Uterus (tissue), 2 donors: ENCODE measurements around the gene RIMS4.

Experiments used
- POLR2A ChIP-seq, 2 donors: fragments of 450-650 bp; IDR thresholded peaks; one replicate each; pipeline ENCODE4 v1.6.1; 2016; ENCODE audit warnings: antibody characterized with exemption in 2 of 2, mild to moderate bottlenecking in 1 of 2, moderate library complexity in 1 of 2
- TF ChIP-seq, protein P1 (sequence below), 4 experiments: fragments of 200-600 bp in 2 of 4; fragments of 450-650 bp in 2 of 4; sonication (generic) in 2 of 4; IDR thresholded peaks; one replicate each; pipeline ENCODE4 v1.5.1; 2016 to 2019; ENCODE audit warnings: antibody characterized with exemption in 4 of 4, mild to moderate bottlenecking in 2 of 4, moderate library complexity in 1 of 4

DNA sequence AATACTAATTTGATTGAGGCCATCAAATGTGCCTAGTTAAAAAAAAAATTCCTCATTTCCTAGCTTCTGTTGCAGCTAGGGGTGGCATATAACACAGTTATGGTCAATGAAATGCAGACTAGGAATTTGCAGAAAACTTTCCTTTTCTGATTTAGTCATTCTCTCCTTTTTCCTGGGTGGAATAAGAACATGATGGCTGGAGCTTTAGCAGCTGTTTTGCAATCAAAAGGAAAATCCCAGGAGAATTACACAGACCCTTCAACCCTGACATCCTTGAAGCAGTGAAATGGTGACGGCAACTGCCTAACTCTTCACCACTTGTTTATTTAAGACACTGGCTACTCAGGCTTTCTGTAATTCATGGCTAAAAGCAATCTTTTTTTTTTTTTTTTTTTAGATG lies 23.1 kb upstream of the RIMS4 start:
- TF ChIP-seq POLR2A (IDR thresholded peaks at IDR 0.05) = no peak
- TF ChIP-seq, protein P1, sequence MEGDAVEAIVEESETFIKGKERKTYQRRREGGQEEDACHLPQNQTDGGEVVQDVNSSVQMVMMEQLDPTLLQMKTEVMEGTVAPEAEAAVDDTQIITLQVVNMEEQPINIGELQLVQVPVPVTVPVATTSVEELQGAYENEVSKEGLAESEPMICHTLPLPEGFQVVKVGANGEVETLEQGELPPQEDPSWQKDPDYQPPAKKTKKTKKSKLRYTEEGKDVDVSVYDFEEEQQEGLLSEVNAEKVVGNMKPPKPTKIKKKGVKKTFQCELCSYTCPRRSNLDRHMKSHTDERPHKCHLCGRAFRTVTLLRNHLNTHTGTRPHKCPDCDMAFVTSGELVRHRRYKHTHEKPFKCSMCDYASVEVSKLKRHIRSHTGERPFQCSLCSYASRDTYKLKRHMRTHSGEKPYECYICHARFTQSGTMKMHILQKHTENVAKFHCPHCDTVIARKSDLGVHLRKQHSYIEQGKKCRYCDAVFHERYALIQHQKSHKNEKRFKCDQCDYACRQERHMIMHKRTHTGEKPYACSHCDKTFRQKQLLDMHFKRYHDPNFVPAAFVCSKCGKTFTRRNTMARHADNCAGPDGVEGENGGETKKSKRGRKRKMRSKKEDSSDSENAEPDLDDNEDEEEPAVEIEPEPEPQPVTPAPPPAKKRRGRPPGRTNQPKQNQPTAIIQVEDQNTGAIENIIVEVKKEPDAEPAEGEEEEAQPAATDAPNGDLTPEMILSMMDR (IDR thresholded peaks at IDR 0.05) = no peak
